ENCODE data around the gene CENPP.
"Not testable (repeated sequence)": the region's sequence is repeated elsewhere in the genome, so short reads cannot be mapped to it uniquely, and the experiment has no call there.

CENPP gene

DNA sequence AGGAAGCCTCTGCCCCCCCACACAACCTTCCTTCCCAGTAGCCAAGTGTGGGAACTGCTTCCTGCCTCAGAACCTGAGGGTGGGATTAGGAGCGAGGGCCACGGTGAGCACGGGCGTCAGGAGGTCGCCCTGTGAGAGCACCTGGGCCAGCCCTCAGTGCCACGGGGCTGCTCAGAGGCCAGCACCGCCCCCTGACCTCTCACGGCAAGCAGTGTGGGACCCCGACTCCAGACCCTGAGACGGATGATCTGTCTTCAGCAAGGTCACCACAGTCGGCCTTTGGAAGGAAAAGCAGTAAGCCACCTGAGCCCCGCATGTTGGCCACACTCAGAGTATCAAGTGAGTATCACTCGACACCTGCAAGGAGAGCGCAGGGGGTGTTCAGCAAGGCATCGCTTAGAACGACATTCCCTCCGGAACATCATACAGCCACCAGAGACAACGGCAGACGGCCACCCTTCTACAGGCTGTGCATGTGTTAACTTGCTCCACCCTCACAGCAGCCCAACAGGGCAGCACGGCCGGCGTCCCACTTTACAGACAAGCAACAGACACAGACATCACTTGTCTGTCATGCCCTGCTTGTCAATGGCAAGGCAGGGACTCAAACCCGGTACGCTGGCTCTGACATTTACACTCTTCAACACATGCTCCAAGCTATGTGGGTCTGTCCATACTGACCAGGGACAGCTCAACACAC is 294.0 kb downstream of the CENPP start:
- no peak for DNase-seq

DNA sequence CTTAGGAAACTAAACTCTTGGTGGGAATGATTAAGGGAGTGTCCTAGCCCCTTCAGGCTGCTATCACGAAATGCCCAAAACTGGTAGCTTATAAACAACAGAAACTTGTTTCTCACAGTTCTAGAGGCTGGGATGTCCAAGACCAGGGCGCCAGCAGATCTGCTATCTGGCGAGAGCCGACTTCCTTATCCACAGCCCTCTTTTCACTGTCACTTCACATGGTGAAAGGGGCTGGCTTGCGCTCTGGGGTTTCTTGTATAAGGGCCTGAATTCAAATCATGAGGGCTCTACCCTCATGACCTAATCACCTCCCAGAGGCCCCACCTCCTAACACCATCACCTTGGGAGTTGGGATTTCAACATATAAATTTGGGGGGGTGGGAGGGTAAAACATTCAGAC is 295.1 kb downstream of the CENPP start:
- DNase-seq = no peak

DNA sequence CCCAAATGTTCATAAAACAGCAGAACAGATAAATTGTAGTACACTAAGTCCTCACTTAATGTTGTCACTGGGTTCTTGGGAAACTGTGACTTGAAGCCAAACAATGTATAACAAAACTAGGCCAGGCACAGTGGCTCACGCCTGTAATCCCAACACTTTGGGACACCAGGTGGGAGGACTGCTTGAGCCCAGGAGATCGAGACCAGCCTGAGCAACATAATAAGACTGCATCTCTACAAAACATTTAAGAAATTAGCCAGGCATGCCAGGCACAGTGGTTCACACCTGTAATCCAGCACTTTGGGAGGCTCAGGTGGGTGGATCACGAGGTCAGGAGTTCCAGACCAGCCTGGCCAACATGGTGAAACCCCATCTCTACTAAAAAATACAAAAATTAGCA is 298.2 kb downstream of the CENPP start:
- DNase-seq = not testable (repeated sequence)

DNA sequence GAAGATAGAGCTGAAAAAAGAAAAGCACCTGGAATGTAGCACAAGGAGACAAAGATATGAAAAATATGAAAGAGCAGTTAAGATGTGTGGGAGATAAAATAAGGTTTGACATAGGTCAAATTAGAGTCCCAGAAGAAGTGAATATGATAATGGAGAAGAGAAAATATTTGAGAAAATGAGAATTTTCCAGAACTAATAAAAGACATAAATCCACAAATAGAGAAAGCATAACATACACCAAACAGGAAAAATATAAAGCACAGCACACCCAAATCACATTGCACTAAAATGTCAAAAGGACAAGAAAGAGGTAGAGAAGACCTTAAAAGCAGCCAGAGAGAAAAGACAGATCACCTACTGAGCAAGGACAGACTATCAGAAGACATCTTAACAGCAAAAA is 300.7 kb downstream of the CENPP start:
- DNase-seq = no peak

DNA sequence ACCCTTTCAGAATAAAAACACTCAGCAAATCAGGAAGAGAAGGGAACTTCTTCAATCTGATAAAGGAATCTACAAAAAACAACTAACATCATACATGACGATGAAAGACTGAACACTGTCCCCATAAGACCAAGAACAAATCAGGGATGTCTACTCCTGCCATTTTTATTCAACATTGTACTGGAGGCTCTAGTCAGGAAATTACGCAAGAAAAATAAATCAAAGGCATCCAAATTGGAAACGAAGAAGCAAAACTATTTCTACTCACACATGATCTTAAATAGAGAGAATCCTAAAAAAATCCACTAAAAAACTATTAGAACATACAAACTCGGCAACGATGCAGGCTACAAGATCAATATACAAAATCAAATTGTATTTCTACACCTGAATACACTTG is 301.9 kb downstream of the CENPP start:
- no peak for DNase-seq

DNA sequence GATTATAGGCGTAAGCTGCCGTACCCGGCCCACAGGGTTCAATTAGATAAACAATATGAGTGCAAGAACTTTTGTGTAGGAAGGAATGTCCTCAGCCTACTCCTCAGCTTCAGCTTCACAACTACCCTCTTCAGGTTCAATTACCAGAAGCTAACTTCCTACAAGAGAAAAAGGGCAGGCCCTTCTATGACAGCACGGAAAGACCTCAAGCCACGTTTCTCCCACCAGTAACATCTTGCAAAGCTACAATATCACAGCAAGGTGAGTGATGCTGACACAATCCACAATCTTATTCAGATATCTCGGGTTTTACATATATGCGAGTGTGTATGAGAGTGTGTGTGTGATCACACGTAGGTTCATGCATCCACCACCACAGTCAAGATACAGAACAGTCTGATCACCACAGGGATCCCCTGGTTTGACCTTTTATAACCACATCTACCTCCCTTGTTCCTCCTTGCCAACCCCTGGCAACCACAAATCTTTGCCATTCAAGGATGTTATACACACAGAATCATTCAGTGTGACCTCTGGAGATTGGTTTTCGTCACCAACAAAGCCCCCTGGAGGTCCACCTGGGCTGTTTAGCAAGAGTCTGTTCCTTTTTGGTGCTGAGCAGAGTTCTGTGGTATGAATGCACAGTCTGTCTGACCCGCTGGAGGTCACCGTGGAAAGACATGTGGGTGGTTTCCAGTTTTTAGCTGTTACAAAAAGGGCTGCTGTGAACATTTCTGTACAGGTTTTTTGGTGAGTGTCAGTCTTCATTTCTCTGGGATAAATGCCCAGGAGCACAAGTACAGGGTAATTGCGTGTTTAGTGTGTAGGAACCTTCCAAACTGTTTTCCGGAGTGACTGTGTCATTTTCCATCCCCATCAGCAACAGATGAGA is 305.9 kb downstream of the CENPP start:
- DNase-seq = no peak

DNA sequence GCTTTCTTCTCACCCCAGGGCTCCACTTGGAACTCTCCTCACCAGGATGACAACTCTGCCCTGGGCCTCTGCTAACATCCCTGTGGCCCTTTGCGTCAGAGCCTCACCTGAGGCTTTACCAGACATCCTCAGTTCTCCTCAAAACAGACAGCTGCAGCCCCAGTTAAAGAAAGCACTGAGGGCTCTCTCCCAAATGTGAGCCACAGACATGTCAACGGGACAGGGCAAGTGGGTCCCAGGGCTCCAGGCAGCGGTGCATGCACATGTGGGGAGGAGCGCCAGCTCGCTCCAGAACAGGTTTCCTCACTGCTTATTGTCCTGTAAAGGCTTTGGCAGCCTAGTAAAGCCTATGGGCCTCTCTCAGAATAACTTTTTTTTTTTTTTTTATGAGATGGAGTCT is 306.9 kb downstream of the CENPP start:
- DNase-seq = no peak

DNA sequence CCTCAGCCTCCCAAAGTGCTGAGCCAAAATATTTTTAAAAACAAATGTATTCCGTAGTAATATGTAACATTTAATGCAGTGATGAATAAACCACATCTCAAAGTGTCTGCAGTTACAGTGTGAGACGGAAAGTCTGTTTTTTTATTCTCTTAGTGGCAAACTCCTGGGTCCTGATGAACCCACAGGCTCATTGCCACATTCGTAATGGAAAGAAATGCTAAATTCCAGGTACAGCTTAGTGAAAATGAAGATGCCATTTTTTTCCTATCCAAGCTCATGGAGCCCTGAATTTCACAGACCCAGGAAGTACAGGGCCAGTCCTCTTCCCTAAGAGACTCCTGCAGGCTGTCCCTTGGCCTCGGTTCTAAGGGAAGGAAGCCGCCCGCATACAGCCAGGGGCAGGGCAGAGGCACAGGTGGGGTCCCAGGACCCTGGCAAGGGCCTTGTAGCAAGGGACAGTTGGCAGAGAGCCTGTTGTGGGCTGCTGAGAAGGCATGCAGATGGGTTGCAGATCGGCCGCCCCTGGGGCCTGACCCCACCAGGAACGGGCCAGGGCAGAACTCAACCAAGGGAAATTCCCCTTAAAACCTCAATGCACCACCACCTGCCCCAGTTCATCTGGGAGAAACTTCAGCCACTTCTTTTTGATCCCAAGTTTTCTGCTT is 308.0 kb downstream of the CENPP start:
- no peak for DNase-seq

DNA sequence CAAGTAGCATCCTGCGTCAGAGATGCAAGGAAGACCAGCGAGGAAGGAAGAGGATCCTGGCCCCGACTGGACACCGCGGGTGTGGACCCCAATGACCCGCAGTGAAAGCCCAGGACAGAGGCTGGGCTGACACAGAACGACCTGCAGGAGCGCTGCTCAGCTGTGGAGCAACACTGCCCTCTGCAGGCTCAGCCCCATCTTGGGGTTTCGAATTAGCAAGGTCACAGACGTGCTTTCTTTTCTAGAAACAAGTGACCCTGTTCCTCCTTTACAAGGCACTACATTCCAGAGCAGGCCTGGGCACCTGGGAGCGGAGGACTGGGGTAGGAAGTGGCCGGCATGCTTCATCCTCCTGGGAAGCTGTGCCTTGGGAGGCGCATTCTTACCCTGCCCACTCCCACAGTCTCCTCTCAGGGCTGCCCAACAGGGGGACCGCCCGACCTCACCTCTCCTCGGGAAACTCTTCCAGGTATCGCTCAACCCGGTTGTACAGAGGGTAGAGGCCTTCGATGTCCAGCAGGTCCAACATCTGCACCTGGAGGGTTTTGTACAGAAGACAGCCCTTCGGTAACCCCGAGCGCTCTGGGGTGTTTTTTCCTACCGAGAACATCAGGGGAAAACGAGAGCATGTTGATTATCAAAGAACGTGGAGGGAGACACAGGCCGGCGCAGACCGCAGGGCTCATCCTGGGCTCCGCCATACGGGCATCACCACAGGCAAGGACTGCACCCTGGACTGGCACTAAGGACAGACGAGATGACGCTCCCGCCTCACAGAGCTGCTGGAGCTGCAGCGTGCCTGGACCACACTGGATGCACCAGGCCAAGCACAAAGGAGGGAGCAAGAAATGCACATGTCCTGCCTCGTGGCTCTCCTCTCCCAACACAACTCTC is 309.2 kb downstream of the CENPP start:
- peak; percentile 20 to 32 (median 26) for DNase-seq

DNA sequence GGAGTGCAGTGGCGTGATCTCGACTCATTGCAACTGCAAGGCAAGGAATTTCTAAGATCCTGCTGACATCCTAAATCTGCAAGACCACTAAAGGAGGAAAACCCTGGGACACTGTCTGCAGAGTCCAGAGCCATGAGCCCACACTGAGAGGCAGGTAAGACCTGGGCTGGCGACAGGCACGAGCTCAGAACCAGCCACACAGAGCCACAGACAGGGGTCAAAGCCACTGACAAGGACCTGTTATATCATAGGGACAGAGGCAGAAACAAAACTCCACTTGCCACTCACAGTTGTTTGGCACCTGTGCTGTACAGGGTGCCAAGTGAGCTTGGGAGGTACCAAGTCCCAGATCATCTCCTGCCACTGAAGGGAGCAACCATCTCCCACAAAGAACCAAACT is 310.0 kb downstream of the CENPP start:
- no peak for DNase-seq

DNA sequence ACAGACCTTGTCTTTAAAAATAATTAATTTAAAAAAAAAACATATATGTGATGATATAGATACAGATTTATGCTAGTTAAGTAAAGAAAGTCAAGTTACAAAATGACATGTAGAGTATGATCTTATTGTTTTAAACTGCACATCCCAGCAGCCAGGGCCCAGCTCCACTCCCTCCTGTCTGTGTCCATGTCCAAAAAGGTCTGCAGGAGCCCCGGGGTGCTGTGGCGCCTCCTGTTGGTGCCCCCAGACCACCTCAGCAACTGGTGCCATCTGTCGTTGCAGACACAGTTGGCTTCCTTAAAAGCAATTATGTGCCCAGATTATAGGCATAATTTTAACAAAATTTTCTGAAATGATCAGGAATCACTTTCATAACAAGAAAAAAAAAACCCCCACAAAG is 310.9 kb downstream of the CENPP start:
- no peak for DNase-seq

DNA sequence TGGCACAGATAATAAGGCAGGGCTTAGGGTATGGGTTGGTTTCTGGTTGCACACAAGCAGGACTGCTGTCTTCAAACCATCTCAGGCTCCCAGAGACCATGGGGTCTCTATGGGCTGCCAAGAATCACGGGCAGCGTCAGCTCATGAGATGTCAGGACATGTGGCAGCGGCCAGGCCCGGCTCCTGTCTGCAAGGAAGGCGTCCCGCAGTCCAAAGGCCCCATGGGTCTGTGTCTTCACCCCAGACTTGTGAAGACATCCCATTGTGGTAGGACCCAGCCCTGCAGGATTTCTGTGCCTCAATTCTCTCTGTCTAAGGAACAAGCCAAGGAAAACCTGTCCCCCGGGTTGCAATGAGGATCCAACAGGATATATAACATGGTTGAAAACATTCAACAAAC is 311.6 kb downstream of the CENPP start:
- DNase-seq = no peak

DNA sequence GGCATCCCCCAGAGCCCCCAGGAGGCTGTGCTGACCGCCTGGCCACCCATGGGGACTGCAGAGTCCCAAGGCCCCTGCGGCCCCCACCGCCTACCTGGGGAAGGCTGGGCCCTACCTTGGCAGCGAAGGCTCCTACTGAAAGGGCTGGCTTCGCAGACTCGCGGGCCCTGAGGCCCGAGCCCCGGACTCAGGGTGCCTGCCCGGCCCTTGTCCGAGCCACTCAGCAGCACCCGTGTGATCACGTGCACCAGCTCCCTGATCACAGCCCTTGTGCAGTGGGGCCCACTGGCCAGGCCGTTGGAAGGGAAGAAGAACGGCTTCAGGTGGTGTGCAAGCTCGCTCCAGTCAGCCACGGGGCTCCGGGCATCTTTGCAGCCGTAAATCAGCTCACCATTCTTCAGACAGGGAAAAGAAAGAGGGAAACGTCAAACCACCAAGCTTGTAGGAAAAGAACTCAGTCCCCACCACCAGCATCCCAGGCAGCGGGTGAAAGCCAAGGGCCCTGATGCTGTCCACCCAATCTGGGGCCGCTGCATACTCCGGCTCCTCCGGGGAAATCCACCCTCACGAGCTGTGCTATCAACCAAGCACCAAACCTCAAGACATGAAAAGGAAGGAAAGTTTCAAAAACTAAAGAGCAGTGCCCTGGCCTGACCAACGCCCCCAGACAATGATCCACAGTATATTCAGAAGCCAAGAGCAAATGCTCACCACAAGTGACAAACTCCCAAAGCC is 312.3 kb downstream of the CENPP start:
- DNase-seq = no peak

DNA sequence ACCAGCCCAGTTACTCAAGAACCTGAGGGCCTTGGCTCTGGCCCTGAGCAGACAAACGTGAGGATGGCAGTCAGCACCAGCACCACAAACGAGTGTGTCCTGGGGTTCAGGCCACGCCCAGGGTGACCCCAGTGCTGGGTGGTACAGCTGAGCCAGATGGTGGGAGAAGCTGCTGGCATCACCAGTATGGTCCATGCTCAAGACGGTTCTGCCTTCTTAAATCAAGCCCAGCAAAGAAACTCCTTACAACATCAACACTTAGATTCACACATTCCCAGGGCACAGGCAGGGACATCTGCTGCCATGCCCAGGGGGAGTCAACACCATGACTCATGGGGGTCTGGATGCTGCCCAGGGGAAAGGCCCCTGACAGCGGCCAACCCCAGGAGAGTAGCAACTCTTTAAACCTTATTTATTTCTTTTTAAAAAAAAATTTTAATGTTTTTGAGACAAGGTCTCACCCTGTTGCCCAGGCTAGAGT is 312.9 kb downstream of the CENPP start:
- no peak for DNase-seq

DNA sequence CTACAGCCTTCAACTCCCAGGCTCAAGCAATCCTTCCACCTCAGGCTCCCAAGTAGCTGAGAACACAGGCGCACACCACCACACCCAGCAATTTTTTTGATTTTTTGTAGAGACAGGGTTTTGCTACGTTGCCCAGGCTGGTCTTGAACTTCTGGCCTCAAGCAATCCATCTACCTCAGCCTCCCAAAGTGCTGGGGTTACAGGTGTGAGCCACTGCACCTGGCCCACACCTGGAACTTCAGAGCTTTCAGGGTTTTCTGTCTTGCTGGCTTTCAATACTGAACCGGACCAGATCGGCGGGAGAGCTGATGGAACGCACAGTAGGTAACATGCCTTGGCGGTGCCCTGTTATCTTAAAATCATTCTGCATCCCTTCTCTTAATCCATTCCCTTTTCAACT is 313.4 kb downstream of the CENPP start:
- DNase-seq = no peak

DNA sequence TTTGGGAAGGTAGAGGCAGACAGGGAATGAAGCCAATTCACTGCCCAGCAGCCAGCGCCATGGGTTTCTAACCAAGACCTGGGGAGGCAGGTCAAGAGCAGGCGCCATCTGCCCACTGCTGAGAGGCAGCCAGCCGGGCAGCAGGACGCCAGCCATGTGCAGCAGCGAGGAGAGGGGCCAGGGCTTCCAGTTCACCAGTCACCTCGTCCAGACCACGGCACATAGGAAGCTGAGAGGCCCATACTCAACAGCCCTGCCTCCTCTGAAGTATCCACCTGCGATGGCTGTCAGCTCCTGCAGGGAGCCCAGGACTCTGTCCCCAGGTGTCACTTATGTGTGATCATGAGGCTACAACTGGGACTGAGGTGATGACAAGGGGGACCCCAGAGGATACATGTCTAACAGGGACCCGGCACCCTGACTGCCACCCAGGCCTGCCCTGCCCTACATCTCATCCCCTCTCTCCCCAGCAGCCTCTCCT is 314.1 kb downstream of the CENPP start:
- no peak for DNase-seq

DNA sequence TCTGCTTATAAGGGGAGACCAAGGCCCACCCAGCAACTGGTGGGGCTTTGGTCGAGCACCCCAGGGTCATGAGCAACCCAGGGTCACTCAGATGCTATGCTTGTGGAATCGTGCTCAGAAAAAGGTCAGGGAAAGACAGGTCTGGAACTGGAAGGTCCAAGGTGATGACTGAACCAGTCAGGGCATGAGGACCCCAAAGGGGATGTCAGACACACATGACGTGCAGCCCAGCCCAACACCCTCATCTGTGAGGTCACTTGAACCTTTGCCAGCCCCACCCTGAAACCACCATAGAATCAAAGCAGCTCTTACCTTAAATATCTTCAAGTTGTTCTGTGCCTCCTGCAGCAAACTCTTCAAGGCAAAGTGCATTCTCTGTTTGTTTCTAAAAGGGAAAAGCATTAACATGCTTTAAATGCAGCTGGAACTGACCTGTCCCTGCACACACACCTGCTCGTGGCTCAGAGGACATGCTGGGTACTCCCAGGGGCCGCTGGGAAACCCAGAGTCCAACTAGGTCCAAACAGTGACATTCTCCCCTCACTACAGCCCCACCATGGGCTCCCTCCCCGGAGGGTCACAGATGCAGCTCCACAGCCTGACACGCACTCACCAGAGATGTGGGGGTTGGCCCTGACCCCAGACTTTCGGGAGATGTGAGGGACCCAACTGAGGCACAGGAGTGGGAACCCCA is 314.8 kb downstream of the CENPP start:
- no peak for DNase-seq

DNA sequence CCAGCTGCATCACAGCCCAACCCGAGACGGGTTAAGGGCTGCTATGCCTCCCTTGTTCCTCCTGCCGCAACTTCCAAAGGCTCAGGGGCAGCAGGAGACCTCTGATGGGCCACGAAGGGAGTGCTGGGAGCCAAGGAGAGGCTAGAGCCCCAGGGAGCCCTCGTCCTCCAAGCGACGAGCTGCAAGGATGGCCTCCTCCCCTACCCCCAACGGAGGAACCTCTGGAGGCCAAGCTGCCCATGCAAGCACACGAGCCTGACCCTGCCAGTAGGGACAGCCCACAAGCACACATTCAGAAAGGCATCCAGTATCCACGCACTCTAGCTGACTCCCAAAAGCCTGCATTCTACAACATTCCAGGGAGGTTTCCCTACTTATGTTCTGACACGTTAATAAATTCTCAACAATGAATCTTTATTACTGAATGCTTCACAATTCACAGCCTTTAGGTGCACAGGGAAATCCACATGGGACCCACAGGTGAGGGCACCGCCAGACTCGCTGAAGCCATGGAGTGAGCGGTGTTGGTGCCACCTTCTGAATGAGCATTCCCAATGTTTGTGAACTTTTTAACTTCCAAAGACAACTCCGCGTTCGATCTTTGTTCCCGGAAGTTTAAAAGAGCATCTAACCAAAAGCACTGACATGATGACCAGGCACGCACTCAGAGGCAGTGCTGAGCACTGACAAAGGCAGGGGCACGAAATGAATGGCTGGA is 315.5 kb downstream of the CENPP start:
- DNase-seq = no peak

DNA sequence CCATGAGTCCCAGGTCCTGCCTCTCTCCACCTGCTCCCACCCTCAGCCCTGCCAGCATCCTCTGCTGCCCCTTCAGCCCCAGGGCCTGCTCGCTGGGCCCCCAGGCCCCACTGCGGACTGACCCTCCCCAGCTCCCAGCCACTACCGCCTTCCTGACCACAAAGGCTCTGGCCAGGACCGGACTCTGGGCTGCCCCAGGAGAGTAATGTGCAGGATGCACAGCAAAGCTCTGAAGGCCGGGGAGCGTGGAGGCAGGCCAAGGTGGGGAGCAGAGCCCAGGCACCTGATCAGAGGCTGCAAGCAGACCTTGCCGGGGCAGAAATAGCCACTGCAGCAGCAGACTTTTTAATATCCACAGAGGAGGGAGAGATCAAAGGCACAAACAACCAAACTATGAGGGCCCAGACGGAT is 316.3 kb downstream of the CENPP start:
- no peak for DNase-seq

DNA sequence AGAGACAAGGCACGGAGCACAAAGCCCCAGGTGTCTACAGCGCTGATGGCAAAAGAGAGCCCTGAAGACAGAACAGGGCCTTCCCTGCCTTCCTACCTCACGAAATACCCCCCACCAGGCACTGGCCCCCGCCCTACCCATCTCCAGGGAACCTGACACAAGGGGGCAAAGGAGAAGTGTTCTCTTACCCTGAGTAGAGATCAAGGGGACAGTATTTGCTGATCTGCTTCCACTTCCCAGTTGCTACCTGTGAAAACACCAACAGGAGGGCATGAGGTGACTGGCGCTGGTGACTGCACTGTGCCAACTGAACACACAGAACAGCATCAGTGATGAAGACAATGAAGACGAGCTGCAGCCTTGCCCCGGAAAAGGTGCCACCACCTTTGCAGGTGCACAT is 316.8 kb downstream of the CENPP start:
- DNase-seq = no peak
